Naive thymus-derived CD4-positive, alpha-beta T cell (primary cell): ENCODE measurements around the gene RAMP2. TPM values are rescaled to one million over a fixed set of nuclear protein-coding genes. Genes with fewer than 3 reads are reported as not detected.

Experiments
- ATAC-seq: fragments of 150-1000 bp; cut with Tn5 transposase; 2 replicates; pipeline ENCODE4 v1.10.0; 2021; ENCODE audit warnings: mild to moderate bottlenecking, moderate library complexity
- CTCF ChIA-PET: fragments of 350-600 bp; sonication (Branson Sonifier 250); formaldehyde crosslinking; loops from one replicate; lab custom pipeline; 2021; ENCODE audit warnings: antibody characterized with exemption; lab: Charles Lee
- POLR2A ChIA-PET: fragments of 350-600 bp; sonication (Branson Sonifier 250); formaldehyde crosslinking; loops from one replicate; lab custom pipeline; 2021; ENCODE audit warnings: antibody characterized with exemption, inconsistent platforms; lab: Charles Lee
- DNase-seq, 9 donors: peaks; one replicate each; pipeline versions ENCODE4 v3.0.0 to v3.0.0-alpha.2; 2020 to 2022; ENCODE audit warnings: mixed read lengths in 1 of 9
- H3K27ac ChIP-seq: one replicate; pipeline ENCODE4 v1.7.0; 2013; ENCODE audit warnings: mild to moderate bottlenecking, low read depth, low read length, moderate library complexity
- H3K27me3 ChIP-seq, 2 donors: one replicate each; pipeline ENCODE4 v1.7.0; 2013; ENCODE audit warnings: low read length in 2 of 2, mild to moderate bottlenecking in 2 of 2, moderate library complexity in 2 of 2; ENCODE audit not compliant: control insufficient read depth in 2 of 2, insufficient read depth in 2 of 2
- H3K36me3 ChIP-seq, 3 experiments: 1 replicate in 2 of 3; 2 replicates in 1 of 3; pipeline ENCODE4 v1.7.0; 2013; ENCODE audit warnings: low read length in 3 of 3, mild to moderate bottlenecking in 3 of 3, moderate library complexity in 1 of 3; ENCODE audit not compliant: insufficient read depth in 3 of 3, control insufficient read depth in 2 of 3
- H3K4me1 ChIP-seq, 2 donors: one replicate each; pipeline ENCODE4 v1.7.0; 2013; ENCODE audit warnings: low read length in 2 of 2, mild to moderate bottlenecking in 2 of 2, moderate library complexity in 1 of 2; ENCODE audit not compliant: control insufficient read depth in 2 of 2, insufficient read depth in 2 of 2
- H3K4me3 ChIP-seq: 2 replicates; pipeline ENCODE4 v1.7.0; 2013; ENCODE audit warnings: mild to moderate bottlenecking, low read length
- H3K9me3 ChIP-seq, 3 experiments: 1 replicate in 2 of 3; 2 replicates in 1 of 3; pipeline ENCODE4 v1.7.0; 2013; ENCODE audit warnings: low read length in 3 of 3; ENCODE audit not compliant: control insufficient read depth in 2 of 3
- H3K27ac Mint-ChIP-seq, 9 donors: one replicate each; pipeline ENCODE4 v1.8.0; 2020 to 2022; ENCODE audit warnings: mixed read lengths in 9 of 9, mild to moderate bottlenecking in 8 of 9, moderate library complexity in 5 of 9, inconsistent platforms in 2 of 9
- H3K27me3 Mint-ChIP-seq, 5 donors: one replicate each; pipeline ENCODE4 v1.8.0; 2021 to 2022; ENCODE audit warnings: mixed read lengths in 5 of 5, mild to moderate bottlenecking in 1 of 5
- H3K36me3 Mint-ChIP-seq, 5 donors: one replicate each; pipeline ENCODE4 v1.8.0; 2020 to 2022; ENCODE audit warnings: mixed read lengths in 5 of 5, mild to moderate bottlenecking in 3 of 5, inconsistent platforms in 1 of 5
- H3K4me1 Mint-ChIP-seq, 7 donors: one replicate each; pipeline ENCODE4 v1.8.0; 2020 to 2022; ENCODE audit warnings: mixed read lengths in 7 of 7, mild to moderate bottlenecking in 3 of 7, inconsistent platforms in 1 of 7
- H3K4me3 Mint-ChIP-seq, 10 donors: one replicate each; pipeline ENCODE4 v1.8.0; 2020 to 2022; ENCODE audit warnings: mild to moderate bottlenecking in 10 of 10, mixed read lengths in 10 of 10, moderate library complexity in 6 of 10, inconsistent platforms in 2 of 10
- H3K9me3 Mint-ChIP-seq, 11 donors: one replicate each; pipeline ENCODE4 v1.8.0; 2020 to 2022; ENCODE audit warnings: mixed read lengths in 11 of 11, mild to moderate bottlenecking in 4 of 11, inconsistent platforms in 1 of 11, moderate library complexity in 1 of 11
- intact Hi-C, 2 donors: fragments of 100-400 bp; cut with micrococcal nuclease; formaldehyde crosslinking; loops; one replicate each; pipeline ENCODE4 v1.15.1; 2023
- polyA plus RNA-seq, 2 donors: library from polyadenylated mRNA; unstranded; fragments of 300-500 nt; fragmentation: Illumina TruSeq; gene quantifications; one replicate each; pipeline ENCODE4 v1.2.3, GENCODE V29; 2021
- total RNA-seq, 6 experiments: library from RNA in 5 of 6; stranded (reverse) in 5 of 6; gene quantifications; 1 replicate in 5 of 6; 2 replicates in 1 of 6; pipeline ENCODE4 v1.2.3 and lab custom pipeline; 2021 to 2026

The RAMP2 gene
- total and polyA plus RNA-seq, 7 experiments from 2014 or later: not detected

- intact Hi-C loops: loop anchor here in 1 of 2 donors (5.0 kb wide), 1 partner anchor 172 kb away; the partner anchor contains the start of gene PSMC3IP
- no peaks in the 10 kb centered on the region for H3K9me3 ChIP-seq
- CTCF ChIA-PET: interaction anchor here (1.1 kb wide), 1 partner anchor 15 kb away, joined by 3 read pairs; no protein-coding TSS in a partner anchor
- H3K27ac ChIP-seq: no peak overlapping the region
- no peak for DNase-seq
- POLR2A ChIA-PET: interaction anchor here (0.8 to 1.0 kb wide), 2 partner anchors 24 to 74 kb away, joined by 3 to 4 read pairs; partner anchors contain the start of gene VPS25
- H3K36me3 ChIP-seq: peaks cover 0 to 6% (median 0%) of the 10 kb centered on the region in 3 experiments
- Mint-ChIP-seq H3K36me3 (no peaks in the 10 kb centered on the region), H3K27me3 (peaks cover 6 to 75% (median 11%) of the 10 kb centered on the region in 5 donors), H3K27ac (no peak overlapping the region), H3K4me3 (no peak overlapping the region), H3K9me3 (peaks cover 0 to 1% (median 0%) of the 10 kb centered on the region in 11 donors), H3K4me1 (peaks cover 7 to 12% (median 8%) of the 10 kb centered on the region in 7 donors)
- H3K4me3 ChIP-seq: no peak overlapping the region
- peaks cover 0 to 3% of the 10 kb centered on the region in 2 donors for H3K27me3 ChIP-seq
- peaks cover 7 to 8% of the 10 kb centered on the region in 2 donors for H3K4me1 ChIP-seq
- ATAC-seq: no peak
These were observed 11.9 kb upstream of the RAMP2 start for GRCh38 chr17:42748908-42749798.

DNA sequence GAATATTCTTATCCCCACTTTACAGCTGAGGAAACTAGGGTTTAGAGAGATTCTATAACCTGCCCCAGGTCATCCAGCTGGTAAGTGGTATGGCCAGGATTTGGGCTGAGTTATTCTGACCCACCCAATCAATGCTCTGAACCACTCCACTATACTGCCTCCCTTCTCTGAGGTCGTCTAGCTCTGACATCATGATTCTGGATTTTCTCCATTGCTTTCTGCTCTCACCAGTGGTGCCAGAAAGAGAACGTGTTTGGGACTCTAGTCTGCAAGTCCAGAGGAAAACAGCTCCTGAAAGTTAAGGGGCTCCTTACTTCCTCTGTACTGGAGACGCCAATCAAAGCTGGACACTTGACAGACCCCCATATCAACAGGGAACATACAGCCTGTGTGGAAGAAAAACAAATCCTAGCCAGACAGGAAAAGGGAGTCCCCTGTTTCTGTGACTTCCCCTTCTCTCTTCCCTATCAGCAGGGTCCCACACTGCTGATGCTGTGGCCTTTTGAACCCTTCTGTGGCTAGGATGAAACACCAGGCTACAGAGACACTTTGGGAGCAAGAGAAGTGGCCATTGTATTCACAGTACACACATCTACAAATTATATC is 10.2 kb upstream of the RAMP2 start:
- ChIA-PET CTCF (no interaction called here), POLR2A (interaction anchor here (0.6 to 1.0 kb wide), 2 partner anchors 7 to 1071 kb away, joined by 3 read pairs; no protein-coding TSS in a partner anchor)
- intact Hi-C loops: no loop called here
- Histone ChIP-seq H3K9me3 (no peaks in the 10 kb centered on the region), H3K27ac (no peak overlapping the region), H3K4me3 (no peak overlapping the region), H3K36me3 (no peaks in the 10 kb centered on the region), H3K27me3 (peaks cover 0 to 3% of the 10 kb centered on the region in 2 donors), H3K4me1 (no peaks in the 10 kb centered on the region)
- ATAC-seq (no peak), DNase-seq (no peak)
- Mint-ChIP-seq H3K4me3 (no peak overlapping the region), H3K27ac (no peak overlapping the region), H3K9me3 (peaks cover 0 to 1% (median 0%) of the 10 kb centered on the region in 11 donors), H3K27me3 (peaks cover 8 to 80% (median 19%) of the 10 kb centered on the region in 5 donors), H3K4me1 (peaks cover 0 to under 1% (median 0%) of the 10 kb centered on the region in 7 donors), H3K36me3 (no peaks in the 10 kb centered on the region)

DNA sequence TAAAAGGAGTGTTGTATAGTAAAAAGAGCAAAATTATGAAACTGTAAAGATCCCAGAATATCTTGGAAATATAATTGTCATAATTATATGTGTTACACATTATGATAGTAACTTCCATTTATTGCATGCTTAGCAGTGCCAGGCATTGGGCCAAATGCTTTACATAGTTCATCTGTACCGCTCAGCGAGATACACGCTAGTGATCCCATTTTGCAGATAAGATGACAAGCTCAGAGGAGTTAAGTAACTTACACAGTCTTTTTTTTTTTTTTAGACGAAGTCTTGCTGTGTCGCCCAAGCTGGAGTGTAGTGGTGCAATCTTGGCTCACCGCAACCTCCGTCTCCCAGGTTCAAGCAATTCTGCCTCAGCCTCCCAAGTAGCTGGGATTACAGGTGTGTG is 9.4 kb upstream of the RAMP2 start:
- POLR2A ChIA-PET: interaction anchor here (0.6 to 1.0 kb wide), 2 partner anchors 8 to 112 kb away, joined by 3 to 5 read pairs; no protein-coding TSS in a partner anchor

DNA sequence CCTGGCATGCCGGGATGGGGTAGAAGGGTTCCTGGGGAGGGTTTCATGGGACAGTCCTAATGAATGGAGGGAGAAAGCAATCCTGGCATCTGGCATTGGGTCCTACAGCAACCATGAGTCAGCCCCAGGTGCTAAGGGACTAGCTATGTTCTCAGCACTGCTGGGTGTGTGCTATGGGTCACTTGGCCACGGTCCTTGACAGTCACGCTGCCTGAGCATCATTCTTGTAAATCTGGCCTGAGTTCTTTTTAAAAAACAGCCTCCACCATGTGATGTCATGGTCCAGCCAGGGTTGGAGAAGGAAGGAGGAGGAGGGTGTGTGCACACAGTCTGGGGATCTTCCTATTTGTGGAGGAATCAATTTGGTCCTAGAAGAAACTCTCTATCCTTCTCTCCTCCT is 6.2 kb upstream of the RAMP2 start:
- H3K27me3 Mint-ChIP-seq: peaks cover 25 to 73% (median 39%) of the 10 kb centered on the region in 5 donors

More for the DNA sequence above, 9.4 kb upstream of the RAMP2 start:
- Mint-ChIP-seq H3K4me1 (no peaks in the 10 kb centered on the region), H3K27ac (no peak overlapping the region), H3K9me3 (peaks cover 0 to 4% (median 0%) of the 10 kb centered on the region in 11 donors), H3K4me3 (no peak overlapping the region), H3K36me3 (no peaks in the 10 kb centered on the region), H3K27me3 (peaks cover 13 to 79% (median 25%) of the 10 kb centered on the region in 5 donors)
- H3K36me3 ChIP-seq: no peaks in the 10 kb centered on the region
- no peaks in the 10 kb centered on the region for H3K9me3 ChIP-seq
- H3K27ac ChIP-seq: no peak overlapping the region
- CTCF ChIA-PET: no interaction called here
- H3K4me1 ChIP-seq: no peaks in the 10 kb centered on the region
- DNase-seq (no peak), ATAC-seq (no peak)
- H3K4me3 ChIP-seq: no peak overlapping the region
- intact Hi-C loops: no loop called here
- peaks cover 0 to 3% of the 10 kb centered on the region in 2 donors for H3K27me3 ChIP-seq

DNA sequence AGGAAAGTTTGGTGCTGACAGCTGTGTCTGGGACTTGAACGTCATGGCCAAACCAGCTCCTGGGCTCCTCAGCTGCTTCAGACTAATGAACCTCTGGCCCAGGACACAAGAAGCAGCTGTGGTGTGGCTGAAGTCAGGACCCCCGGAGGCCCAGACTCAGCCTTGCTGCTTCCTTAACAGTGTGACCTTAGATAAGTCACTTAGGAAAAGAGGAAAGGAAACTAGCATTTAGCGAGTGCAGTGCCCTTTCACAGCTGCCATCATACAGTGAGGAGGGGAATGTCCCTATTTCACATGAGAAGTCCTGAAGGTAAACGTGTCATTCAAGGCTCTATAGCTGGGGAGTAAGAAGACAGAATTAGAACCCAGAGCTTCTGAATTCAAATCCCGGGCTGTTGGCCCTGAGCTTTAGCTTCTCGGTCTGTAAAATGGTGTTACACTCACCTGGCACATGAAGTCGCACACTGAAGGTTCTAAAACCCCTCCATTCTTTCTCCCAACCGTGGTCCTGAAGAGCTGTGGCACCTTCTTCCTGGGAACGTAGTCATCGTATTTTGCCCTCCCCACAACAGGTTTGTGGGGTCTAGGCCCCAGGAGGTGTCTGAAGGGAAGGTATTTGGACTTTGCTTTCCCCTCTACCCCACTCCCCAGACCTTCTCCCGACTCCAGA is 910 bp upstream of the RAMP2 start:
- DNase-seq: no peak
- Mint-ChIP-seq H3K9me3 (peaks cover 0 to 2% (median 0%) of the 10 kb centered on the region in 11 donors), H3K27ac (no peak overlapping the region), H3K36me3 (peaks cover 0 to 3% (median 0%) of the 10 kb centered on the region in 5 donors), H3K4me3 (peak overlapping the region in 9 of 10 donors; percentile 19 to 73 (median 57)), H3K4me1 (peaks cover 0 to 13% (median 7%) of the 10 kb centered on the region in 7 donors), H3K27me3 (peaks cover 53 to 67% (median 63%) of the 10 kb centered on the region in 5 donors)
- H3K4me3 ChIP-seq: no peak overlapping the region
- ChIA-PET CTCF (interaction anchor here (0.9 to 1.4 kb wide), 4 partner anchors 12 to 182 kb away, joined by 3 to 5 read pairs (median 4); partner anchors contain the start of genes COA3 and VPS25), POLR2A (interaction anchor here (0.6 to 1.4 kb wide), 5 partner anchors 17 to 597 kb away, joined by 3 to 4 read pairs (median 3); partner anchors contain the start of gene PSMC3IP)
- H3K4me1 ChIP-seq: peaks cover 0 to 10% of the 10 kb centered on the region in 2 donors
- no peak overlapping the region for H3K27ac ChIP-seq
- ATAC-seq: peak; percentile 41
- H3K36me3 ChIP-seq: no peaks in the 10 kb centered on the region
- H3K27me3 ChIP-seq: peaks cover 3 to 12% of the 10 kb centered on the region in 2 donors
- H3K9me3 ChIP-seq: no peaks in the 10 kb centered on the region
- intact Hi-C loops: no loop called here

More for the DNA sequence above, 6.2 kb upstream of the RAMP2 start:
- Mint-ChIP-seq H3K36me3 (peaks cover 0 to 3% (median 0%) of the 10 kb centered on the region in 5 donors), H3K4me3 (no peak overlapping the region), H3K27ac (no peak overlapping the region), H3K4me1 (peaks cover 0 to 1% (median 0%) of the 10 kb centered on the region in 7 donors), H3K9me3 (peaks cover 0 to 4% (median 0%) of the 10 kb centered on the region in 11 donors)
- intact Hi-C loops: no loop called here
- CTCF ChIA-PET: no interaction called here
- no peaks in the 10 kb centered on the region for H3K36me3 ChIP-seq
- no peak overlapping the region for H3K27ac ChIP-seq
- POLR2A ChIA-PET: no interaction called here
- H3K27me3 ChIP-seq: peaks cover 0 to 3% of the 10 kb centered on the region in 2 donors
- no peak for ATAC-seq
- no peaks in the 10 kb centered on the region for H3K4me1 ChIP-seq
- no peak overlapping the region for H3K4me3 ChIP-seq
- no peak for DNase-seq
- no peaks in the 10 kb centered on the region for H3K9me3 ChIP-seq
